Activated naive CD4-positive, alpha-beta T cell treated with Interleukin-2 at 50 U/mL for 16 hours (primary cell): ENCODE data around the gene PICK1.
"Not testable (repeated sequence)": the region's sequence is repeated elsewhere in the genome, so short reads cannot be mapped to it uniquely, and the experiment has no call there.

Source experiments
- DNase-seq: peaks from one replicate; pipeline ENCODE4 v3.0.0-alpha.2; 2020

The PICK1 gene

DNA sequence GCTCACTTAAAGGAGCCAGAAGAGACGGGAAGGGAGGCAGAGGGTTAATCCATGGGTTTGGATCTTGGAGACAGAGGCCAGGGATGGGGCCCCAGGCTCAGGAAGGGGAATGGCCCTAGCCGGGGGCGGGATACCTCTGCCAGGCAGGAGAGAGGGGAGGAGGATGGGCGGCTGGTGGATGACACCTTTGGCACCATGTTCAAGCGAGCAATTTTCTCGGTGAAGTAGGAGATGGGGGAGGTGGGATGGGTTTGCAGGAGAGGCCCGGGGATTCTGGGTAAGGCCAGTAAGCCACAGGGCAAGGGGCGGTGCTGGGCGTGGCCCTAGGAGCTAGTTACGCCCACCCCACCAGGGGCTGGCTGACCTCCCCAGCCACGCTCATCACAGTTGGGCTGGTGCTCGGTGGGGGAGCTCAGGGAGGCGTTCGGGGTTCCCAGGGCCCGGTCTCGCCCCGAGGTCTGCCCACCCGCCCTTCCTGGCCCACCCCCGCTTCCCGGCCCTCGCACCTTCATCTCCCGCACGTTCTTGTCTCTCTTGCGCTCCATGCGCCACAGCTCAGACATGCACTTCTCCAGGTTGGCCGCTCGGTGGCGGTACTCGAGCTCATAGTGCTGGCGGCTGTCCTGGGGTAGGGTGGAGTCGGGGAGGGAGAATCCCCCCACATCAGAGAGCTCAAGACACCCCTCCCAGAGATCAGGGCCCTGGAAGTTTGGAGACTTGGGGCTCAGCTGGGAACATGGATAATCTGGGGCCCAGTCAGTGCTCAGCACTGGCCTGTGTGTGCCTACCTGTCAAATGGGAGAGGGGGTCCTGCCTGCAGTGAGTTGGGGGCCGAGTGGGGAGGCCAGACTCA, 40.6 kb downstream of the PICK1 start:
- DNase-seq, result no peak

DNA sequence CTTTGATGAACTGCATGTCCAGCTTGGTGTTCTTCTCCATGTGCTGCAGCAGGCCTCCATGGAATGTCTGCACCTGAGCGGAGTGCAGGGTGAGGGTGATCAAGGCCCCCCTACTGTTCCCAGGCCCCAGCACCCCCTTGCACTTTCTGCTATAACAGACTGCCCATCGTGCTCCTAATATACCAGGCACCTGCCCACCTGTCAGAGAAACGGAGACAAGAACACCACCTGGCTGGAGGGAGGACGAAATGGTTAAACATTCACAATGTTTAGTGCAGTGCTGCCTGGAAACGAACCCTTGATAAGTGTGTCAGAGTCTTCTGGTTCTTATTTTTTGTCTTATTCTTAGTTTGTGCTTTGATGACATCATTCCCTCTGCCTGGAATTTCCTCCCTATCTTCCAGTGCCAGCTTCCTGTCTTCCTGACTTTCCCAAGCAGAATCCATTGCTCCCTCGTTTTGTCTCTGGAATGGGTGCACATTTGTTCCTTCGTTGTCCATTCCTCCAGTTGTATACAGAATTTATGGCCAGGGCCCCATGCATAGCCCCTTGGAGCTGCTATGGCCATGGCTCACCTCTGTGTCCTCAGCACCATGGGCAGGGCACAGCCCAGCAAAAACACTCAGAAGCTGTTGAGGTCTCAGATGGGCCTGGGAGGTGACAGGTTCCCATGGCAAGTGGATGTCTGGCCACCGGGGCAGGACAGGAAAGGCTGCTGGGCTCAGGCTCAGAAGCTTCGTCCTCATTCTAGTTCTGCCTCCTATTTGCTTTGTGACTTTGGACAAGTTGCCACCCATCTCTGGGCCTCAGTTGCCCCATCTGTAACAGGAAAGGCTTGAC, 41.4 kb downstream of the PICK1 start:
- no peak for DNase-seq

DNA sequence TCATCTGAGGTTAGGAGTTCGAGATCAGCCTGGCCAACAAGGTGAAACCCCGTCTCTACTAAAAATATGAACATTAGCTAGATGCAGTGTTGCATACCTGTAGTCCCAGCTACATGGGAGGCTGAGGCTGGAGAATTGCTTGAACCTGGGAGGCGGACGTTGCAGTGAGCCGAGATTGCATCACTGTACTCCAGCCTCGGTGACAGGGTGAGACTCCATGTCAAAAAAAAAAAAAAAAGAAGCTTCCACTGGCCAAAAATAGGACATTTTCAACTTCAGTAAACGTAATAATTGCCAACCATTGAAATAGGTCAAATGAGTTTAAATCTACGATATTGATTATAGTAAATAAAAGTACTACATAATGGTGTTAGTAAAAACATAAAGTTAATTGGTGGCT, 46.4 kb downstream of the PICK1 start:
- no peak for DNase-seq

DNA sequence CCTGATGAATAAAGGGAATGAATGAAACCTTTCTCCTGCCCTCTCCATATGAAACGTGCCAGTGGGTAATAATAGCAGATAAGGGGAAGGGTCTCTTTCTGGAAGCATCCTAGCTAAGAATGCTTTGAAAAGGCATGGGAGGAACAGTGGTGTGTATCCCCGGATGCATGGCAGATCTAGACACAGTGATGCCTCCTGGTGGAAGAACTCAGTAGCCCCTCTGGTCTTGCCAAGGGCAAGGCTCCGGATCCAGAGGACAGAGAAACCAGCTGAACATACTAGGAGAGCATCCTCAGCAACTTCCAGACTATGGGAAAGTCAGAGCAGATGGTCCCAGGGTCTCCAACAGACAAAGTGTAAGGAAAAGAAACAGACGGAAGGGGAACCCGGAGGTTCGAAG, 46.9 kb downstream of the PICK1 start:
- no peak for DNase-seq

DNA sequence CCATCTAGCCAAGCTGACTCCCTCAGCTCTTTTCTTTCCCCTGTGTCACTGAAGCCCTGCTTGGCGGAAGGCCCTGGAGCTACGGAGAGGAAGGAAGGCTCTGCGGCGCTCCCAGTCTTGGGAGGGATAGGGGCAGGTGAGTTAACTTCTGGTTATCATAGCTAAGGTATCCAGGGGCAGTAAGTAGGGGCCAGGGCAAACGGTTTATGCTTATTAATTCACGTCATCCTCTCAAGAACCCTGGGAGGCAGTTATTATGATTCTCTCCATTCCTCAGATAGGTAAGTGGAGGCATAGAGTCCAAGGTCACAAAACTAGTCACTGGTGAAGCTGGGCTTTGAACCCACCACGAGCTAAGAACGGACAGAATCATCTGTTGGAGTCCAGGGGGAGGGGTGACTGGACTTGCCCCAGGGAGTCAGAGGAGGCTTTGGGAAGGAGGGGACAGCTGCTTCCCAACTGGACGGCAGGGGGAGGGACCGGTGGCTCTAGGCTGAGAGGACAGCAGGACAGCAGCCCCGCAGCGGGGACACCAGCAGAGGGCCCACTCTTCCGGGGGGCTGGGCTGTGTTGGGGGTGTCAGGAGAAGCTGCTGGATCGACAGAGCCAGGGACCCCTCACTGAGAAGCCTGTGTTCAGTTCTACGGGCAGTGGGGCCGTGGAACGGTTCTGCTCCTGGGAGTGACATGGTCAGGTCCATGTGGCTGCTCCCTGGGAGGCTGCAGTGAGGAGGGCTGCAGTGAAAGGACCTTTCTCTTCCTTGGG, 49.8 kb downstream of the PICK1 start:
- no peak for DNase-seq

DNA sequence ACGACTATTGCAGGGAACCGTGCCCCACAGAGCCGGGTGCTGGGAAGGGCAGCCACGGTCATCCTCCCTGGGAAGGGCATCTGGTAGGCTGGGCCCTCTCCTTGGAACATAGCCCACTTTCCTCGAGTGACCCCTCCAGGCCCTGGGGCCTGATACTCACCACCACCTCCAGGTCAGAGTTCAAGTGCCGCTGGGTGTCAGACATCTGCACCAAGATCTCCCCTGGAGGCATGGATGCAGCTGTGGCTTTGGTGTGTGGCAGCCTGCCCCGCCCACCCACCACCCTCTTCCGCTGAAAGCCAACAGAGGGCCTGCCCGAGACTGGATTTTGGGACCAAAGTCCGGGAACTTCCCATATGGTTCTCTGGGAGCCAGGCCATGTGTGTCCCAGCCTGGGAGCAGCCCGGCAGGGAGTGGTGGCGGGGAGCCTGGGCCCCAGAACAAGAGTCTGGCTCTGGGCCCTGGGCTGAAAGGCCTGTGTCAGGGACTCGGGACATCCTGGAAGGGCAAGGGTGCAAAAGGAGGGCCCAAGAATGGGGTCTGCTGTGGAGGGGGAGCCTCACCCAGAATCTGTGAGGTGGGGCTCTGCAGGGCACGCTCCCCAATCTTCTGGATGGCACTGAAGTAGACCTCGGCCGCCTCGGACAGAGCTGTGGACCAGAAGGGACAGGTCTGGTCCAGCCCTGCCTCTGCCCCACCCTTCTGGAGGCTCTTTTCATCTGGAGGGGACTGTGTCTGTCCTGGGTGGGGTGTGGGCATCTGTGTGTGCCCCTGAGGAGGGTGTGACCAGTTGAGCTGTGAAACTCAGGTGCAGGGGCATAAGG, 50.7 kb downstream of the PICK1 start:
- DNase-seq, result no peak

DNA sequence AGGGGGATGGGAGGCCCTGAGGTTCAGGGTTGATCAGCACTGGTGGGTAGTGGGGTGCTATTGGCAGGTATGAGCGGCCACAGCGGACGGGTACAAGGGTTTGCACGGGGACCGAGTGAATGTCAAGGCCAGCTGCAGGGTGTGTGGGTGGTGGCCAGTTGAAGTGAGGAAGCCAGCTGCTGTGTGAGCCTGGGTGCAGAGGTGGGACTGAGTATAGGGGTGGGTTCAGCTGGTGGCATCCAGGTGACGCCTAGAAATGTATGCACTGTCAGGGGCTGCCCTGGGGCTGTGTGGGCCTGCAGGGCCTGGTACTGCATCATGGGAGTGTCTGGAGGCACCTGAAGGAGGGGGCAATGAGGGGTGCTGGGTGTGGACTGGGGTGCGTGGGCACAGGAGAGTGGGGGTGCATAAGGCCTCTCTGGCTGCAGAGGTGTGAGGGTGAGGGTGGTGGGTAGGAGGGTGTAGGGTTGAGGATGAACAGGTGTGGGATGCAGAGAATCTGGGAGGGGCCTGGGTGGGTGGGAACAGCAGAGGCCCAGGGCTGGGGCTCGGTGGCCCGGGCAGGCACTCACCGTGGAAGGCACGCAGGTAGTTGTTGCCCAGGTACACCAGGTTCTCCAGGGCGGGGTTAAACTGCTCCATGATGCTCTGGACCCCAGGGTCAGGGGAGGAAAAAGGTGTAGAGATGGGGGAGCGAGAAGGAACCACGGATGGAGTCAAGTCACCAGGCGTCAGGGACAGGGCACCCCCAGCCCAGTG, 51.5 kb downstream of the PICK1 start:
- no peak for DNase-seq

DNA sequence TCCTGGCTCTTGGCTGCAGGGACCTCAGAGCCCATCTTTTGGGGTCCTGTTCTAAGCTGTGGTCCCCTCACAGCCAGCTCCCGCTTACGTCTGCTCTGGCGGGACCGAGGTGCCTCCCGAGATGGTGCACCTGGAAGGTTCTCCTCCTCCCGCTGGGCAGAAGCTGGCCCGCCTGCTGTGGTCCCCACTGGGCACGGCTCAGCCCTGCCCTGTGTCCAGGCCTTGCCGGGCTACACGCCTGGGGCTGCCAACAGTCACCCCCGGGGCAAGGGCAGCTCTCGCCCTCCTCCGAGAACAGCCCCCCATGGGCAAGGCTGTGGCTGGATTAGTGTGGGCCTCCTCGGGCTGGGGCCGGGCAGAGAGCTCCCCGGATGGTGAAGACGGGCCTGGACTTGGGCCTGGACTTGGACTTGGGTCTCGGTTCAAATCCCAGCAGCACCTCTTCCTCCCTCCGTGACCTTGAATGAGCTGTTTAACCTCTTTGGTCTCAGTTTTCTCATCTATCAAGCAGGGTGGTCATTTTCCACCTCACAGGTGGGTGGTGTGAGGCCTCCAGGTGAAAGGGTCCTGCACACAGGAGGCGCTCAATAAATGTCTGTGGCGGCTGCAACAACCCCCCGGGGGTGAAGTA, 52.3 kb downstream of the PICK1 start:
- no peak for DNase-seq

DNA sequence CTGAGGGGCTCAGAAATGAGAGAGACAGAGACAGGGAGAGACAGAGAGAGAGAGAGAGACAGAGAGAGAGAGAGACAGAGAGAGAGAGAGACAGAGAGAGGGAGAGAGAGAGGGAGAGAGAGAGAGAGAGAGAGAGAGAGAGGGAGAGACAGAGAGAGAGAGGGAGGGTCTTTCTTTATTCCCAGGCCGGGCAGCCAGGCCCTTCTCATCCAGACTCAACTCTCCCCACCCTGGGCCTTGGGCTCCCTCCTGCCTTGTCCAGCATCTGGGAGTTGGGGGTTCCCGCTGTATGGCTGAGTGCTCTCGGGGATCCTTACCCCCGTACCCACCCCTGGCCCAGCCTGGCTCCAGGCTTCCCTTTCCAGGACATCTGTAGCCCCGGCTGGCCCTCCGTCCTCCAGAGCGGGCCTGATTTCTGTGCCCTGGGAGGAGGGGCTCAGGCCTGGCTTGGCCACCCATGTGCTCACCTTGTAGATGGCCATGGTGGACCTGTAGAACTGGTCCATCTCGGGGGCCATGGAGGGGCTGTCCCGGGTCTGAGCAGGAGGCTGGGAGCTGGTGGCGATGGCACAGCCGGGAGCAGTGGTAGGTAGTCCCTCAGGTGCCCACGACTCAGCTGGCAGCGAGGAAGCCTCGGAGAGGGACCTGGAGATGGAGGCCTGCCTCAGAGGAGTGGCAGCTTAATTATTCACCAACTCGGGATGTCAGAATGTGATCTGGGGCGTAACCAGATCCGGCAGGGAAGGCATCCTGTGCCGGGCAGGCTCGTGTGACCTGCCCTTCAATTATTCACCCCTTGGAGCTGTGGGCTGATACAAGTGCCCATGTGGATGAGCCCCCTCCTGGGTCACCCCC, 53.0 kb downstream of the PICK1 start, which contains the start of gene BAIAP2L2:
Gene BAIAP2L2, minus strand, starts transcription at position 677 of the 855 bp plus-strand sequence. Its CDS starts 159 bp downstream, at position 518.
- DNase-seq, result no peak

DNA sequence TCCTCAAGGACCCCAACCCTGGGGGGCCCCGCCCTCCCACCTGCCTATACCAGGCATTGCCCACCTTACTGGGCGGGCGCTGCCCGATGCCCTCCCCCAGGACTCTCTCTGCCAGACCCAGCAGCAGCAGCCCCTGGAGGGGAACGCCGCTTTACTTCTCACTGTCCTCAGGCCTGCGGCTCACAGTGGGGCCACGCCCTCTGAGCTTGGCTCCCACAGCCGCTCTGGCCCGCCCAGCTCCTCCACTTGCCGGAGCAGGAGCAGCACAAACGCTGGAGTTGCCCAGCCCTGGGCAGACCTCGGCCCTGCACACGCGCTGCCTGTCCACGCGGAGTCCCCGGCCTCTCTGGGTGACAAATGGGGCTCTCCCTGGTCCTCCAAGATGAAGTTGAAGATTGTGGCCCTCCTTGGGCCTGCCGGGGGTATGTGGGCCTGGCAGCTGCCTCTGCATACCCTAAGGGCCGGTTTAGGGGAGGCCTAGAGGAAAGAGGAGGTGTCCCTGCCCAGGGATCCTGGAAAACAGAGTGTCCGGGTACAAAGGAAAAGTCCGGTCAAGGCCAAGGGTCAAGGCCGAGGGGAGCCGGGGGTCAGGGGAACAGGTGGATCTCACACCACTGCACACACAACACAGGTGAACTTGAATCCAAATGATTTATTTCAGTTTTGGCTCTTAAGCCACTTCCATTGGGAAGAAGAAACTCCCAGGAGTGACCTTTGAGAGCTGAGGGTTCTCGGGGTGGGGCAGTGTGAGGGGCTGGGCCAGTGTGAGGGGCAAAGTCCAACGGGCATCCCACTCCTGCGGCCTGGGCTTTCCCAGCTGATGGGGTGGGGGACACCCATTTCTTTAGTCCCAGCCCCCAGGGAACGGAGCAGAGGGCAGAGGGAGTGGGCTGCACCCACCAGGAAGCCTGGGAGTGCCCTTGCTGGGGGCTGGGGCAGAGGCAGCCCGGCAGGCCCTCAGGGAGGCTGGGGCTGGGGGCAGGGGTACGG, 54.0 kb downstream of the PICK1 start:
- no peak for DNase-seq

DNA sequence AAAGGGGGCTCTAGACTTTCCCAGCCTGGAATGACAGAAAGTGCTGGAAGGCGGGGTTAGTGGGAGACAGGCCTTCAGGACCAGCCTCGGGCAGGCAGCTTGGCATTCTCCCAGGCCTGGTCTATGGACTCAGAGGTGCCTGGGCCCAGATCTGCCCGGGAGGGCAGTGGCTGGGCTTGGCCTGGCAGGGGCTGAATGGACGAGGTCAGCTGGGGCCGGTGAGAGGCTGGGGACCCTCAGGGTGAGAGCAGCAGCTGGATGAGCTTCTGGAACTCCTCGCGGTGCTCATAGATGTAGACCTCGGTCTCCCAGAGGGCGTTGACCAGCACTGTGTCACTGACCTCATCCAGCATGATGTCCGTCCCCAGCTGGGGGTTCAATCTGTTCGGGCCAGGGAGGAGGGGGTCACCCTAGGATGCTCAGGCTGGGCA, 54.7 kb downstream of the PICK1 start:
- no peak for DNase-seq

DNA sequence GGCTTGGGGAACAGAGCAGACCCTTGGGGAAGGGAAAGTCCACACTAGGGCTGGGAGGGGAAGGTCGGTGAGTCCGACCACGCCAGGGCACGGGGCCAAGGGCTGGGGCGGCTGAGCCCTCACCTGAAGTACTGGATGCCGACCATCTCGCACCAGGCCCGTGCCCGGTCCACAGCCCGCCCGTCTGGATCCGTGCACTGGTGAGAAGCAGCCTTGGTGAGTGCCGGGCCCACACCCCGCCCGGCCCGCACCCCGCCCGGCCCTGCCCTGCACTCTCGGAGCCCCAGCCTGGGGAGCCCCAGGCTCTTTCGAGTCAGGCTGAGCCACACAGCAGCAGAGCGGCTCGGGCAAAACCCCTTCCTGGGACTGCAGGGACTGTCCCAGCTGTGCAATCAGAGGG, 55.2 kb downstream of the PICK1 start:
- no peak for DNase-seq

DNA sequence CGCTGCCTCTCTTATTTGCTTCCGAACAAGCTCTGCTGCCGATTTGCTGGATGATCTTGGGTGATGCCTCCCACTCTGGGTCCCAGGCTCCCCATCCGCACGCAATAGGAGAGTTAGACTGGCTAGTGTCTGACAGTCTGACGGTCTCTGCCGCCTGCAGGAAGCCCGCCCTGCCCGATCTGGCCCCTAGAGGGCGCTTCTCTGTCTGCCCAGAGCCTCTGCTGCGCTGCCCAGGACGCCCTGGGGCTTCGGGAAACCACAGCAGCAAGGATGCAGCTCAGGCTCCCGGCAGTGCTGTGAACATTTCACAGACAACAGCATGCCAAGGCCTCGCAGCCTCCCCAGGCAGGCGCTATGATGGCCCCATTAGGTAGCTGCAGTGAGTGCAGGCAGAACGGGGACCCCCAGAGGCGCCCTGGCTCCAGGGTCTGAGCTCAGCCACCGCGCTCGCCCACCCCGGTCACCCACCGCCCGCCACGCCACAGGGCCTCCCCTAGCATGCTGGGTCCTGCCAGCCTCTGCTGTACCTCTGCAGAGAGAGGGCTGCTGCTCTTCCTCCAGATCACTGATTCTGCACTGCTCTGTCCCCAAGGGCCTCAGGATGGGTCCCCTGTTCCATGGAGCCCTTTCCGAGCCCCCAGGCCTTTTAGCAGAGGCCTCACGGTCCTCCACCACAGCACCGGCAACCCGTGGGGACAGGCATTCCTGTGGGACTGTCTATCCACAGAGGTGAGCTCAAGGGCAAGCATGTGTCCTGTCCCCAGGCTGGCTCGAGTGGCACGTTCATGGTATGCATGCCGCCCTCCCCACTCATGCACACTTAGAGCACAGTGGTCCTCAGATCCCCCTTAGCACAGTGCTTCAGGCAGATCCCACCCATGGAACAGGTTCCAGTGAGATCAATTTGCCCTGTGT, 57.5 kb downstream of the PICK1 start:
- DNase-seq, result peak; percentile 80

DNA sequence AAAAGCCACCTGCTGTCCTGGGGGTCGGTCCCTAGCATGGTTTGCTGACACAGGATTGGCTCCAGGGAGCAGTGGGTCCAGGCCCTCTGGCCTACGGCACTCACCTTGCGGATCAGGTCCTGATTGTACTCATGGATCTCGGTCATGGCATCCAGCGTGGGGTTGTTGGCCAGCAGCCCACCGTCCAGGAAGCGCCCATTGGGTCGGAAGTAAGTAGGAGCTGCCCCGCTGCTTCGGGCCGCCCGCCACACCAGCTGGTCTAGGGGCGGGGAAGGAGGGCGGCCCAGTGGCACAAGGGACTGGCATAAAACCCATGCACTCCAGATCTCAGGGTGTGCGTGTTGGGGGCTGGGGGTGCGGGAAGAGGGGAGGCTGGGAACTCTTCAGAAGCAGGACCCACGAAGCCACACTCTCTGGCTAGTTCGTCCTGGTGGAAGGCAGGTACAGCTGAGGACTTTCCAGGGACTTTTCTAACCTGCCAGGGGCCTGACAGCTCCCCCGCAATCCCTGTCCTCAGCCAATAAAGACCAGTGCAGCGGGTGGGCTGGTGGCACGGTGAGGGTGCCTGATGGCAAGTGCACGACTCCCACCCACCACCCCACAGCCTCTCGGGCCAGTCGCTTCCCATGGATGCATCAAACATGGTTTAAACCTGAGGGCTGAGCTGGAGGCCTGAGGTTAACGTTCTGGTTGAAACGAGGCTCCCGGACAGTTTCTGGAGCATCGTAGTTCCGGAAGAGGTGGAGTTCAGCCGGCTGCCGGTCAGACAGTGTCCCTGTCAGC, 58.4 kb downstream of the PICK1 start:
- DNase-seq, result no peak

DNA sequence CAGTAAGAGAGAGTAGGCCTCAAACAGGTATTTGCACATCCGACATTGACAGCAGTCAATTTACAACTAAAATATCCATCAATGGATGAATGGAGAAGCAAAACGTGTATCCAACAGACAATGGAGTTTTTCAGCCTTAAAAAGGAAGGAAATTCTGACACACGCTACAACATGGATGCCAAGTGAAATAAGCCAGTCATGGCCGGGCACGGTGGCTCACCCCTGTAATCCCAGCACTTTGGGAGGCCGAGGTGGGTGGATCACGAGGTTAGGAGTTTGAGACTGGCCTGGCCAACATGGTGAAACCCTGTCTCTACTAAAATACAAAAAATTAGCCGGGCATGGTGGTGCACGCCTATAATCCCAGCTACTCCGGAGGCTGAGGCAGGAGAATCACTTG, 60.4 kb downstream of the PICK1 start:
- DNase-seq, result not testable (repeated sequence)

DNA sequence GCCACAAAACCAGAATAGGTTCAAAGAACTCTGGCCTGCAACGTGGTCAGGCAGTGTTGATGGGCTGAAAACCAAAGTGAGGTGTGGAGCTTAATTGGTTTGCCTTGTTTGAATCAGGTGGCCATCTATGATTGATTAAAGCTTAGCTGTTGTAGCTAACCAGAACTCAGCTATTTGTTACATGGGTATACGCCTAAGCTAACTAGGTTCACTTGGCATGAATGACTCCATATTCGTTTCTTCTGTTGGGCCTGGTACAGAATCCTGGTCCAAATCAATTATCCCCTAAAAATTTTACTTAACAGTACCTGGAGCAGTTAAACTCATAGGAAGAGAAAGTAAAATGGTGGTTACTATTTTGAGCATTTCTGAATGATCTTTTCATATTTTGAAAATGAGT, 61.0 kb downstream of the PICK1 start:
- no peak for DNase-seq

DNA sequence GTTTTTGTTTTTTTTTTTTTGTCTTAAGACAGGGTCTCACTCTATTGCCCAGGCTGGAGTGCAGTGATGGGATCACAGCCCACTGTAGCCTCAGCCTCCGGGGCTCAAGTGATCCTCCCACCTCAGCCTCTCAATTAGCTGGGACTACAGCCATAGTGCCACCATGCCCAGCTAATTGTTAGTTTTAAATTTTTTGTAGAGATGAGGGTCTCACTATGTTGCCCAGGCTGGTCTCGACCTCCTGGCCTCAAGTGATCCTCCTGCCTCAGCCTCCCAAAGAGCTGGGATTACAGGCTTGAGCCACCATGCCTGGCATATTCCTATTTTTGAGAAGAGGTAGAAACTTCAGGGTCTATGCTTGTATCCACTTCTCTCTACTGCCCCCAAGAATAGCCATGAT, 61.5 kb downstream of the PICK1 start:
- not testable (repeated sequence) for DNase-seq
